GM13977 (cell line): Measurements from ENCODE around the gene CDK12.

Source experiments
- DNase-seq: peaks from one replicate; pipeline ENCODE4 v3.0.0; 2012; ENCODE audit warnings: low spot score
- CTCF ChIP-seq: IDR thresholded peaks from 2 replicates; pipeline ENCODE4 v1.5.1; 2012; ENCODE audit warnings: mild to moderate bottlenecking, control low read depth; ENCODE audit not compliant: insufficient read depth; ENCODE audit errors: extremely low read depth, missing control alignments
- in situ Hi-C: fragments of 300-500 bp; cut with MboI; formaldehyde crosslinking; loops from one replicate; pipeline ENCODE4 v1.12.0; 2022; ENCODE audit warnings: low sequenced_read_pairs, low pct_unique_long_range_greater_than_20kb, mixed read lengths, inconsistent platforms; ENCODE audit not compliant: unreplicated experiment

CDK12 gene

GRCh38 chr17:39562976-39563375 lies 101.7 kb downstream of the CDK12 start:
- no peak for TF ChIP-seq CTCF
- no peak for DNase-seq
- in situ Hi-C loops, result no loop called here

- no peak for DNase-seq
- TF ChIP-seq CTCF, result no peak
- in situ Hi-C loops, result no loop called here
Observed at GRCh38 chr17:39563476-39563875, 102.2 kb downstream of the CDK12 start.

GRCh38 chr17:39564211-39564848 lies 103.0 kb downstream of the CDK12 start:
- no peak for DNase-seq
- no peak for TF ChIP-seq CTCF
- in situ Hi-C loops, result no loop called here

- in situ Hi-C loops, result no loop called here
- TF ChIP-seq CTCF, result no peak
- no peak for DNase-seq
Observed at GRCh38 chr17:39566094-39566850, 105.0 kb downstream of the CDK12 start.

GRCh38 chr17:39568702-39569101 lies 107.4 kb downstream of the CDK12 start:
- in situ Hi-C loops, result no loop called here
- no peak for DNase-seq
- no peak for TF ChIP-seq CTCF

- in situ Hi-C loops, result no loop called here
- DNase-seq, result no peak
- no peak for TF ChIP-seq CTCF
Observed at GRCh38 chr17:39569126-39569525, 107.8 kb downstream of the CDK12 start.
